KOPT-K1 (cell line): ENCODE data around the gene CLDN7.
"Not testable (repeated sequence)": the region's sequence is repeated elsewhere in the genome, so short reads cannot be mapped to it uniquely, and the experiment has no call there.

ENCODE experiments used
- H3K27ac ChIP-seq: fragments of 200-600 bp; sonication (generic); 2 replicates; pipeline ENCODE4 v1.5.1; 2016; ENCODE audit warnings: antibody characterized with exemption, mild to moderate bottlenecking, low read depth, low read length; ENCODE audit not compliant: poor library complexity, severe bottlenecking
- H3K36me3 ChIP-seq: fragments of 200-600 bp; sonication (generic); 2 replicates; pipeline ENCODE4 v1.5.1; 2017; ENCODE audit warnings: antibody characterized with exemption, mild to moderate bottlenecking, low read length, moderate library complexity; ENCODE audit not compliant: insufficient read depth
- H3K9me3 ChIP-seq: fragments of 200-600 bp; sonication (generic); 2 replicates; pipeline ENCODE4 v1.5.1; 2017; ENCODE audit warnings: antibody characterized with exemption, low read length, mild to moderate bottlenecking; ENCODE audit not compliant: insufficient read depth, poor library complexity, severe bottlenecking

The CLDN7 gene

GRCh38 chr17:7250695-7251627 lies 11.3 kb downstream of the CLDN7 start:
- Histone ChIP-seq H3K36me3 (peaks cover 43% of the 10 kb centered on the region), H3K9me3 (no peaks in the 10 kb centered on the region), H3K27ac (peak overlapping the region; percentile 98)

- H3K27ac ChIP-seq: peak overlapping the region; percentile 98
- H3K9me3 ChIP-seq: no peaks in the 10 kb centered on the region
- peaks cover 43% of the 10 kb centered on the region for H3K36me3 ChIP-seq
These were observed 12.4 kb downstream of the CLDN7 start for GRCh38 chr17:7249830-7250229.

GRCh38 chr17:7249214-7249613 lies 13.1 kb downstream of the CLDN7 start:
- Histone ChIP-seq H3K36me3 (peaks cover 43% of the 10 kb centered on the region), H3K9me3 (no peaks in the 10 kb centered on the region), H3K27ac (no peak overlapping the region)

- H3K27ac ChIP-seq: no peak overlapping the region
- H3K9me3 ChIP-seq: no peaks in the 10 kb centered on the region
- H3K36me3 ChIP-seq: peaks cover 43% of the 10 kb centered on the region
These were observed 13.5 kb downstream of the CLDN7 start for GRCh38 chr17:7248796-7249195.

- H3K27ac ChIP-seq: no peak overlapping the region
- peaks cover 50% of the 10 kb centered on the region for H3K36me3 ChIP-seq
- no peaks in the 10 kb centered on the region for H3K9me3 ChIP-seq
These were observed 15.5 kb downstream of the CLDN7 start for GRCh38 chr17:7246779-7247178.

GRCh38 chr17:7243838-7244237 lies 18.4 kb downstream of the CLDN7 start:
- H3K36me3 ChIP-seq: peaks cover 57% of the 10 kb centered on the region
- not testable (repeated sequence) for H3K27ac ChIP-seq

GRCh38 chr17:7243453-7243729 lies 18.9 kb downstream of the CLDN7 start:
- H3K9me3 ChIP-seq: no peaks in the 10 kb centered on the region
- H3K27ac ChIP-seq: peak overlapping the region; percentile 80
- peaks cover 54% of the 10 kb centered on the region for H3K36me3 ChIP-seq

More at GRCh38 chr17:7243838-7244237, 18.4 kb downstream of the CLDN7 start:
- not testable (repeated sequence) for H3K9me3 ChIP-seq

- H3K36me3 ChIP-seq: peaks cover 54% of the 10 kb centered on the region
- H3K9me3 ChIP-seq: no peaks in the 10 kb centered on the region
These were observed 19.4 kb downstream of the CLDN7 start for GRCh38 chr17:7242717-7243452.

GRCh38 chr17:7241783-7242716 lies 20.2 kb downstream of the CLDN7 start, which contains the start of gene GABARAP:
Gene GABARAP (minus strand): TSS chr17:7242449. CDS start chr17:7242330, 119 bp downstream.
- peaks cover 54% of the 10 kb centered on the region for H3K36me3 ChIP-seq
- peak within 1 kb of the TSS; percentile 80 for H3K27ac ChIP-seq
- no peaks in the 10 kb centered on the region for H3K9me3 ChIP-seq

More at GRCh38 chr17:7242717-7243452, 19.4 kb downstream of the CLDN7 start:
- peak overlapping the region; percentile 80 for H3K27ac ChIP-seq

GRCh38 chr17:7241090-7241733 lies 21.1 kb downstream of the CLDN7 start:
- H3K36me3 ChIP-seq: peaks cover 54% of the 10 kb centered on the region
- no peaks in the 10 kb centered on the region for H3K9me3 ChIP-seq
- peak overlapping the region; percentile 80 for H3K27ac ChIP-seq

- H3K27ac ChIP-seq: peak overlapping the region; percentile 2
- H3K9me3 ChIP-seq: no peaks in the 10 kb centered on the region
- peaks cover 54% of the 10 kb centered on the region for H3K36me3 ChIP-seq
These were observed 21.9 kb downstream of the CLDN7 start for GRCh38 chr17:7240375-7240774.

- H3K36me3 ChIP-seq: peaks cover 51% of the 10 kb centered on the region
- peak within 1 kb of the TSS; percentile 94 for H3K27ac ChIP-seq
- H3K9me3 ChIP-seq: no peaks in the 10 kb centered on the region
These were observed 22.9 kb downstream of the CLDN7 start, which contains the start of gene PHF23 for GRCh38 chr17:7239091-7240027. Gene PHF23 (minus strand): TSS chr17:7239457. CDS start chr17:7239279, 178 bp downstream.

- H3K27ac ChIP-seq: peak overlapping the region; percentile 94
- H3K36me3 ChIP-seq: peaks cover 43% of the 10 kb centered on the region
- no peaks in the 10 kb centered on the region for H3K9me3 ChIP-seq
These were observed 23.7 kb downstream of the CLDN7 start for GRCh38 chr17:7238420-7239090.
